Measurements from ENCODE around the gene NADSYN1. TPM values are rescaled to one million over a fixed set of nuclear protein-coding genes. Genes with fewer than 3 reads are reported as not detected.

Gene NADSYN1
- total RNA-seq, 3 donors from 2014 or later (not counting 1 experiment from before 2014, with no cell fraction given): 134 to 156 (median 150) TPM

DNA sequence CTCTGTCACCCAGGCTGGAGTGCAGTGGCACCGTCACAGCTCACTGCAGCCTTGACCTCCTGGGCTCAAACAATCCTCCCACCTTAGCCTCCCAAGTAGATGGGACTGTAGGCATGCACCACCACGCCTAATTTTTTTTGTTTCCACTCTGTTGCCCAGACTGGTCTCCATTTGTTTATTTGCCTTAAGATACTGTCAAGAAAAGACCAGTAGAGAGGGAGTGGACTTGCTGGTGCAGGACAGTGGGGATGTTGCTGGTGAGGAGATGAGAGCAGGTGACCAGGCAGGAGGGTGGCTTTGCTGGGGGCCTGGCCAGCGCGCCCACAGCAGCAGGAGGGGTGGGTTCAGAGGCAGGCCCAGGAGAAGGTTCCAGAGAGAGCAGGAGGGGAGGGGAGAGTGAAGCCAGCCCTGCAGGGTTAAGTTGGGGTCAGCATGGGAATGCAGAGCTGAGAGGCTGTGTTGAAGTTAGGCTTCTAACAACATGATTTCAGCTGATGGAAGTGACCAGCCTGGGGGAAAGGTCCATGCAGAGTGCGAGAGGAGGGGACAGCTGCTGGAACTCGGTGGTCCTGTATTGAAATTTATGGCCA is 35.8 kb downstream of the NADSYN1 start:
- H3K36me3 Mint-ChIP-seq: peaks cover 12% of the 10 kb centered on the region
- ATAC-seq (no peak), DNase-seq (no peak)
- H3K9me3 Mint-ChIP-seq: no peaks in the 10 kb centered on the region
- Histone ChIP-seq H3K36me3 (ENCODE audit: control insufficient read depth, insufficient read depth, low read length) (peaks cover 68% of the 10 kb centered on the region), H3K9me3 (ENCODE audit: control insufficient read depth, insufficient read depth, low read length) (no peaks in the 10 kb centered on the region), H3K27ac (ENCODE audit: low read length) (no peak overlapping the region), H3K27me3 (ENCODE audit: control insufficient read depth, insufficient read depth, low read length) (no peaks in the 10 kb centered on the region), H3K4me3 (ENCODE audit: low read length) (no peak overlapping the region), H3K4me1 (ENCODE audit: control insufficient read depth, insufficient read depth, low read length) (no peaks in the 10 kb centered on the region)
- intact Hi-C loops (cut with micrococcal nuclease): no loop called here
- H3K27me3 Mint-ChIP-seq (ENCODE audit: low read depth in 2 of 2): no peaks in the 10 kb centered on the region
- 90% methylated on average over 6 of the region's 6 CpGs for WGBS (ENCODE audit: insufficient coverage)
- no peak overlapping the region for H3K4me3 Mint-ChIP-seq
- peaks cover 0 to 14% of the 10 kb centered on the region in 2 donors for H3K4me1 Mint-ChIP-seq
- TF ChIP-seq, protein P1, sequence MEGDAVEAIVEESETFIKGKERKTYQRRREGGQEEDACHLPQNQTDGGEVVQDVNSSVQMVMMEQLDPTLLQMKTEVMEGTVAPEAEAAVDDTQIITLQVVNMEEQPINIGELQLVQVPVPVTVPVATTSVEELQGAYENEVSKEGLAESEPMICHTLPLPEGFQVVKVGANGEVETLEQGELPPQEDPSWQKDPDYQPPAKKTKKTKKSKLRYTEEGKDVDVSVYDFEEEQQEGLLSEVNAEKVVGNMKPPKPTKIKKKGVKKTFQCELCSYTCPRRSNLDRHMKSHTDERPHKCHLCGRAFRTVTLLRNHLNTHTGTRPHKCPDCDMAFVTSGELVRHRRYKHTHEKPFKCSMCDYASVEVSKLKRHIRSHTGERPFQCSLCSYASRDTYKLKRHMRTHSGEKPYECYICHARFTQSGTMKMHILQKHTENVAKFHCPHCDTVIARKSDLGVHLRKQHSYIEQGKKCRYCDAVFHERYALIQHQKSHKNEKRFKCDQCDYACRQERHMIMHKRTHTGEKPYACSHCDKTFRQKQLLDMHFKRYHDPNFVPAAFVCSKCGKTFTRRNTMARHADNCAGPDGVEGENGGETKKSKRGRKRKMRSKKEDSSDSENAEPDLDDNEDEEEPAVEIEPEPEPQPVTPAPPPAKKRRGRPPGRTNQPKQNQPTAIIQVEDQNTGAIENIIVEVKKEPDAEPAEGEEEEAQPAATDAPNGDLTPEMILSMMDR (IDR thresholded peaks at IDR 0.05): no peak
- H3K27ac Mint-ChIP-seq: peak overlapping the region in 1 of 2 donors; percentile 66

DNA sequence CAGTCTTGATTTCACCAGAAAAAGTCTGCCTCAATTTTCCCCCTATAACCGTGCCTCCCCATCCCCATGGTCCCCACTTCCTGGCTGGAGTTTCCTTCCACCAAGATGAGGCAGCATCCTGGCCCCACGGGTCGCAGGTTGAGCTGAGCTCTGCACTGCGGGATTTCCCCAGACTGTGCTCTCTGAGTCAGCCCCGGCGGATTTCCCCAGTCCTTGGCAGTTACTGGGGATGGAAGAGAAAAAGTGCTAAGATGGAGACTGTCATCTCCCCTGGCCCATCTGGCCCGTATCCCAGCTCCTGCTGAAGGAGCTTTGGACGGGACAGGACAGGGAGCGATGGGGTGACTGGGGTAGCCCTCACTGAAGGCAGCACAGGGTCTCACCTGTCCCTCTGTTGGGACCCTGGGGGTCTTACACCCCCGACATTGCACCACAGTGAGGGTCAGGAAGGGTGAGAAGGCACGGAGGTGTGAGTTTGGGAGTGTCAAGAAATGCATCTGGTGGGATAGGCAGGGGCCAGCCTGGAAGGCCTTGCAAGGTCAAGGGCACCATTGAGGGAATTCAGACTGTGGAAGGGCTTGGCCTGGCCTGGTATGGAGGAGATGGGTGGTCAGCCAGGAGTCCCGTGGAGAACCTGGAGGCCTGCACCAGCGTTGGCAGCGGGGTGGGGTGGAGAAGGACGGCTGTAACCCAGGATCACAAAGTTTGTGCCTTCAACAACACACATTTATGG is 36.5 kb downstream of the NADSYN1 start:
- peak; percentile 10 to 13 for DNase-seq

DNA sequence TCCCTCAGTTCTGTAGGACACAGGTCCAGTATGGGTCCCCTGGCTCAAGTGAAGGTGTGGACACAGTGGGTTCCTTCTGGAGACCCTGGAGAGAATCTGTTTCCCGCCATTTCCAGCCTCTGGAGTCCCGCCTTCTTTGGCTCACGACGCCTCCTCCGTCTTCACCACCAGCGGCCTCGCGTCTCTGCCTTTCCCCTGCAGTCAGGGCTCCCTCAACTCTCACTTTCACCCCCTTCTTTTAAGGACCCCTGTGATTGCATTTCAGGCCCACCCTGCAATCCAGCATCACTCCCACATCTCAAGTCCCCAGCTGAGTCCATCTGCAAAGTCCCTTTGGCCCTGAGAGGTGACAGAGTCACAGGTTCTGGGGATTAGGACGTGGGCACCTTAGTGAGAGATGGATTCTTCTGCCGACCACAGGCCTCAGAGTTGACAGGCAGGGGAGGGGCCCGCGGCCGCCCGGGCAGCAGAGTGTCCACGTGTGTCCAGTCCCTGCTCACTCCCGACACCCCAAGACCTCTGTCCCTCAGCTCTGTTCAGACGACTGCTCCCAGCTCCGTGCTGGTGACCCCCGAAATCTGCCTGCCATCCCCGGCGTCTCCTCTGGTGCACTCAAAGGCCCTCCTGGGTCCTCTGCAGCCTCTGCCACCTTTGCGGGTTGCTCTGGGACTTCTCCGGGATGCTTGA is 37.2 kb downstream of the NADSYN1 start:
- Histone ChIP-seq H3K9me3 (ENCODE audit: control insufficient read depth, insufficient read depth, low read length) (no peaks in the 10 kb centered on the region), H3K4me1 (ENCODE audit: control insufficient read depth, insufficient read depth, low read length) (no peaks in the 10 kb centered on the region), H3K27me3 (ENCODE audit: control insufficient read depth, insufficient read depth, low read length) (no peaks in the 10 kb centered on the region), H3K27ac (ENCODE audit: low read length) (no peak overlapping the region), H3K36me3 (ENCODE audit: control insufficient read depth, insufficient read depth, low read length) (peaks cover 57% of the 10 kb centered on the region), H3K4me3 (ENCODE audit: low read length) (no peak overlapping the region)
- H3K27me3 Mint-ChIP-seq (ENCODE audit: low read depth in 2 of 2): no peaks in the 10 kb centered on the region
- 97% methylated on average over 23 of the region's 23 CpGs for WGBS (ENCODE audit: insufficient coverage)
- H3K4me1 Mint-ChIP-seq: peaks cover 0 to 9% of the 10 kb centered on the region in 2 donors
- H3K27ac Mint-ChIP-seq: peak overlapping the region in 1 of 2 donors; percentile 24
- TF ChIP-seq, protein P1 (IDR thresholded peaks at IDR 0.05): no peak
- no peak overlapping the region for H3K4me3 Mint-ChIP-seq
- ATAC-seq (no peak), DNase-seq (peak in 1 of 2 donors; percentile 5)
- H3K9me3 Mint-ChIP-seq: no peaks in the 10 kb centered on the region
- intact Hi-C loops (cut with micrococcal nuclease): no loop called here
- peaks cover 16% of the 10 kb centered on the region for H3K36me3 Mint-ChIP-seq

More for the DNA sequence above, 36.5 kb downstream of the NADSYN1 start:
- H3K36me3 ChIP-seq (ENCODE audit: control insufficient read depth, insufficient read depth, low read length): peaks cover 61% of the 10 kb centered on the region
- Mint-ChIP-seq H3K27me3 (ENCODE audit: low read depth in 2 of 2) (no peaks in the 10 kb centered on the region), H3K36me3 (peaks cover 10% of the 10 kb centered on the region), H3K4me1 (peaks cover 0 to 11% of the 10 kb centered on the region in 2 donors), H3K4me3 (no peak overlapping the region), H3K9me3 (no peaks in the 10 kb centered on the region), H3K27ac (peak overlapping the region in 1 of 2 donors; percentile 66)
- H3K4me3 ChIP-seq (ENCODE audit: low read length): no peak overlapping the region
- intact Hi-C loops (cut with micrococcal nuclease): no loop called here
- WGBS (ENCODE audit: insufficient coverage): 76% methylated on average over 15 of the region's 15 CpGs
- ATAC-seq: no peak
- no peak overlapping the region for H3K27ac ChIP-seq (ENCODE audit: low read length)
- TF ChIP-seq, protein P1 (IDR thresholded peaks at IDR 0.05): no peak
- no peaks in the 10 kb centered on the region for H3K9me3 ChIP-seq (ENCODE audit: control insufficient read depth, insufficient read depth, low read length)
- no peaks in the 10 kb centered on the region for H3K4me1 ChIP-seq (ENCODE audit: control insufficient read depth, insufficient read depth, low read length)
- H3K27me3 ChIP-seq (ENCODE audit: control insufficient read depth, insufficient read depth, low read length): no peaks in the 10 kb centered on the region

Data from natural killer cell (primary cell).